ENCODE measurements around the gene GPR146.

The GPR146 gene

DNA sequence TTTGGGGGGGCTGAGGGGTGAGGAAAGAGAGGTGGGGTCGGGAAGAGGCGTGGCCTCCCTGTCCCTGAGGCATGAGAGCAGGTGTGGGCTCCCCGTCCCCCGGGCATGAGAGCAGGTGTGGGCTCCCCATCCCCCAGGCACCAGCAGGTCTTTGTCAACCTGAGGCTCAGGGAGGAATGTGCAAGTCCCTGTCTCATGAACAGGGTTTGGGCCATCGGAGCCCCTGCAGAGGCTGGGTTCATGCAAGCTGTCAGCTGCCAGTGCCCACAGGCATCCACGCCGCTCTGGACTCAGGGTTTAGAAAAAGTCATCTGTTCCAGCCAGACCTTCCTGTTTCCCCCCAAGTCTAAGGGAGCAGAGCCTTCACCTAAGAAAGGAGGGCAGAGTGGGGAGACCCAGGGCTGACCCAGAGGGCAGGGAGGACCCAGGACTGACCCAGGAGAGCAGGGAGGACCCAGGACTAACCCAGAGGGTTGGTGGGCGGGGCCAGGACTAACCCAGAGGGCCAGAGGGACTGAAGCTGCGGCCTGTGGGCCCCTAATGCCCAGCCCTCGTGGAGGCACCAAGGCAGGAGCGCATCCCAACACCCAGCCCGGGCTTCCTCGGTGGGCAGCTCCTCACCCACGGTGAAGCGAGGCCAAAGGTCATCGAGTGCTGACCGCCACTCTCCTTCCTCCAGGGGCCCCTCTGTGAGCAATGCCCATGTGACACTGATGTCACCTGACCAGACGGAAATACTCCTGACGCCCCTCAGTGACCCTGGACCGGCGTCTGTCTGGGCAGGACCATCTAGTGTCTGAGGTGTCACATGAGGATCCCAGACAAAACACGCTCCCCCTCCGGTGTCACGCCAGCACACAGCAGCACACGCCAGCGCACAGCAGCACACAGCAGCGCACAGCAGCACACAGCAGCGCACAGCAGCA is 28.9 kb upstream of the GPR146 start:
- no peak overlapping the region for H3K4me2 ChIP-seq (ENCODE audit: low read depth, low read length)
- H3K27ac ChIP-seq (ENCODE audit: low read length) = no peak overlapping the region
- H3K27me3 ChIP-seq (replicated peaks; ENCODE audit: insufficient read depth, low read length) = no peaks in the 10 kb centered on the region
- no peak overlapping the region for H3K4me3 ChIP-seq (ENCODE audit: low read length)
- H3K9me2 ChIP-seq (replicated peaks; ENCODE audit: insufficient read depth, low read length) = no peaks in the 10 kb centered on the region
- no peak overlapping the region for H2AFZ ChIP-seq (ENCODE audit: low read length)
- no peak overlapping the region for H3K9ac ChIP-seq (ENCODE audit: low read length)
- no peaks in the 10 kb centered on the region for H3K36me3 ChIP-seq (replicated peaks; ENCODE audit: insufficient read depth, low read length)
- no peaks in the 10 kb centered on the region for H4K20me1 ChIP-seq (ENCODE audit: insufficient read depth, low read length)
- TF ChIP-seq EZH2 (optimal IDR thresholded peaks at IDR 0.05; ENCODE audit: low read depth, low read length) = no peak
- no peak for TF ChIP-seq EZH2phosphoT487 (IDR thresholded peaks at IDR 0.05; ENCODE audit: low read length)
- TF ChIP-seq, protein P1, sequence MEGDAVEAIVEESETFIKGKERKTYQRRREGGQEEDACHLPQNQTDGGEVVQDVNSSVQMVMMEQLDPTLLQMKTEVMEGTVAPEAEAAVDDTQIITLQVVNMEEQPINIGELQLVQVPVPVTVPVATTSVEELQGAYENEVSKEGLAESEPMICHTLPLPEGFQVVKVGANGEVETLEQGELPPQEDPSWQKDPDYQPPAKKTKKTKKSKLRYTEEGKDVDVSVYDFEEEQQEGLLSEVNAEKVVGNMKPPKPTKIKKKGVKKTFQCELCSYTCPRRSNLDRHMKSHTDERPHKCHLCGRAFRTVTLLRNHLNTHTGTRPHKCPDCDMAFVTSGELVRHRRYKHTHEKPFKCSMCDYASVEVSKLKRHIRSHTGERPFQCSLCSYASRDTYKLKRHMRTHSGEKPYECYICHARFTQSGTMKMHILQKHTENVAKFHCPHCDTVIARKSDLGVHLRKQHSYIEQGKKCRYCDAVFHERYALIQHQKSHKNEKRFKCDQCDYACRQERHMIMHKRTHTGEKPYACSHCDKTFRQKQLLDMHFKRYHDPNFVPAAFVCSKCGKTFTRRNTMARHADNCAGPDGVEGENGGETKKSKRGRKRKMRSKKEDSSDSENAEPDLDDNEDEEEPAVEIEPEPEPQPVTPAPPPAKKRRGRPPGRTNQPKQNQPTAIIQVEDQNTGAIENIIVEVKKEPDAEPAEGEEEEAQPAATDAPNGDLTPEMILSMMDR (IDR thresholded peaks at IDR 0.05; ENCODE audit: low read length) = no peak
- no peaks in the 10 kb centered on the region for H3F3A ChIP-seq (ENCODE audit: insufficient read depth, low read length)
- no peaks in the 10 kb centered on the region for H3K4me1 ChIP-seq (ENCODE audit: low read length)
- no peaks in the 10 kb centered on the region; the same call in 1 of the 2 replicates for H3K79me2 ChIP-seq (ENCODE audit: low read length)
- no peaks in the 10 kb centered on the region for H3K9me3 ChIP-seq (replicated peaks; ENCODE audit: insufficient read depth, low read length)
- DNase-seq = no peak

DNA sequence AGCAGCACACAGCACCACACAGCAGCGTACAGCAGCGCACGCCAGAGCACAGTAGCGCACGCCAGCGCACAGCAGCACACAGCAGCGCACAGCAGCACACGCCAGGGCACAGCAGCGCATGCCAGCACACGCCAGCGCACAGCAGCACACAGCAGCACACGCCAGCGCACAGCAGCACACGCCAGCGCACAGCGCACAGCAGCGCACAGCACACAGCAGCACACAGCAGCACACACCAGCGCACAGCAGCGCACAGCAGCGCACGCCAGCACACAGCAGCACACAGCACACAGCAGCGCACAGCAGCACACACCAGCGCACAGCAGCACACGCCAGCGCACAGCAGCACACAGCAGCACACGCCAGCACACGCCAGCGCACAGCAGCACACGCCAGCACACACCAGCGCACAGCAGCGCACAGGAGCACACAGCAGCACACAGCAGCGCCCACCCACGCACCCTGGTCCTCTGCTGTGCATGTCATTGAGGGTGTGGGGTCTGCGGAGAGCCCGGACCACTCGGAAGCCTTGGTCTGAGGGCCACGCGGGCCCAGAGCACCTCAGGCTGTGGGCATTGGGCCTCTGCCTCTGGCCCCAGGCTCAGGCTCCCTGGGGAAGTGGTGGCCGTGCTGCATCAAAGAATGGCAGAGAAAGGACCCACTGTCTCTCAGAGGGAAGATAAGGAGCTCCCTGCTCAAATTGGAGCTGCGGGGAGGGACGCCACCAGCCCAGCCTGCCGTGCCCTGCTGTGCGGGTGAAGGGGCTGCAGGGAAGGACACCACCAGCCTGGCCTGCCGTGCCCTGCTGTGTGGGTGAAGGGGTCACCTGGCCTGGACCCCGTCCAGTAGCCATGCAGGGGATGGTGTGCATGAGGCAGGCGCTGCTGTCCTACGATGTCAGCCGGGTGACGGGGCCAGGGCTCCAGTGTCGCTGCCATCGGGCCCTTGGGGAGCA is 27.5 kb upstream of the GPR146 start:
- no peak for TF ChIP-seq EZH2 (optimal IDR thresholded peaks at IDR 0.05; ENCODE audit: low read depth, low read length)
- no peak for TF ChIP-seq EZH2phosphoT487 (IDR thresholded peaks at IDR 0.05; ENCODE audit: low read length)
- TF ChIP-seq, protein P1 (IDR thresholded peaks at IDR 0.05; ENCODE audit: low read length) = no peak
- no peaks in the 10 kb centered on the region for H3K36me3 ChIP-seq (replicated peaks; ENCODE audit: insufficient read depth, low read length)
- DNase-seq = no peak
- no peaks in the 10 kb centered on the region for H4K20me1 ChIP-seq (ENCODE audit: insufficient read depth, low read length)
- H3K4me3 ChIP-seq (ENCODE audit: low read length) = no peak overlapping the region
- no peak overlapping the region for H2AFZ ChIP-seq (ENCODE audit: low read length)
- H3F3A ChIP-seq (ENCODE audit: insufficient read depth, low read length) = no peaks in the 10 kb centered on the region
- H3K9me3 ChIP-seq (replicated peaks; ENCODE audit: insufficient read depth, low read length) = no peaks in the 10 kb centered on the region
- no peaks in the 10 kb centered on the region for H3K4me1 ChIP-seq (ENCODE audit: low read length)
- H3K4me2 ChIP-seq (ENCODE audit: low read depth, low read length) = no peak overlapping the region
- no peaks in the 10 kb centered on the region for H3K27me3 ChIP-seq (replicated peaks; ENCODE audit: insufficient read depth, low read length)
- H3K79me2 ChIP-seq (ENCODE audit: low read length) = peaks cover 5% of the 10 kb centered on the region
- no peak overlapping the region for H3K27ac ChIP-seq (ENCODE audit: low read length)
- no peak overlapping the region for H3K9ac ChIP-seq (ENCODE audit: low read length)
- H3K9me2 ChIP-seq (replicated peaks; ENCODE audit: insufficient read depth, low read length) = no peaks in the 10 kb centered on the region

DNA sequence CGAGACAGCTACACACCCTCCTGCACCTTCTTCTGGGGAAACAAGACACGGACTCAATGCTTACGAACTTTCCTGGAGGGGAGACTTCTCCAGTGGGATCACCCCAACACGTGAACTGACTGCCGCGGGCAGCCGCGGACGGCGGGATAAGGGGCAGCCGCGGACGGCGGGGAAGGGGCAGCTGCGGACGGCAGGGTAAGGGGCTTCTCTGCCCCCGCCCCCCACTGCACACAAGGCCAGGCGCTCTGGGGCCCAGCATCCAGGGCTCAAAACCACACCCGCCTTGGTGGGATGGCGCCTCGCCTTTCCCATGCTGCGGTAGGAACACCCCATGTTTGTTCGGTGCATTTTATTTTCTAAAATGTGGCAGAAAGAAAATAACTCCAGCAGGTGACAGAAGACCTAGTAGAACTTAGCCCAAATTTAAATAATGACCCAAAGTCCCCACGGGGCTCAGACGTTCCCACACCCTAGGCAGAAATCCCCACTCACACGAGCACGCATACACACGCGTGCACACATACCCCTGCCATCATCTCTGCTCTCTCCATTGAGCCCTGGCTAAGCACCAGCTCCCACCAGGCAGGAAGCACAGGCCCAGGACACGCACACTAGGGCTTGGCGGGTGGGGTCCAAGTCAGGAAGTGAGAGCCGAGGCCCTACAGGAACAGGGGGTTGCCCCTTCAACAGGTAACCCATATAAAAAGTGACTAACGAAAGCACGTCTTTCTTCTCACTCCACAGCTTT is 26.6 kb upstream of the GPR146 start:
- no peaks in the 10 kb centered on the region for H4K20me1 ChIP-seq (ENCODE audit: insufficient read depth, low read length)

More for the DNA sequence above, 26.6 kb upstream of the GPR146 start:
- H3F3A ChIP-seq (ENCODE audit: insufficient read depth, low read length) = no peaks in the 10 kb centered on the region
- H3K4me3 ChIP-seq (ENCODE audit: low read length) = no peak overlapping the region
- no peak overlapping the region for H3K9ac ChIP-seq (ENCODE audit: low read length)
- no peaks in the 10 kb centered on the region for H3K9me2 ChIP-seq (replicated peaks; ENCODE audit: insufficient read depth, low read length)
- no peaks in the 10 kb centered on the region for H3K36me3 ChIP-seq (replicated peaks; ENCODE audit: insufficient read depth, low read length)
- H3K9me3 ChIP-seq (replicated peaks; ENCODE audit: insufficient read depth, low read length) = no peaks in the 10 kb centered on the region
- H3K4me2 ChIP-seq (ENCODE audit: low read depth, low read length) = no peak overlapping the region
- no peak overlapping the region for H3K27ac ChIP-seq (ENCODE audit: low read length)
- H3K27me3 ChIP-seq (replicated peaks; ENCODE audit: insufficient read depth, low read length) = no peaks in the 10 kb centered on the region
- H3K79me2 ChIP-seq (ENCODE audit: low read length) = peaks cover 14% of the 10 kb centered on the region
- H2AFZ ChIP-seq (ENCODE audit: low read length) = no peak overlapping the region
- TF ChIP-seq, protein P1 (IDR thresholded peaks at IDR 0.05; ENCODE audit: low read length) = no peak
- no peak for TF ChIP-seq EZH2 (optimal IDR thresholded peaks at IDR 0.05; ENCODE audit: low read depth, low read length)
- TF ChIP-seq EZH2phosphoT487 (IDR thresholded peaks at IDR 0.05; ENCODE audit: low read length) = no peak
- H3K4me1 ChIP-seq (ENCODE audit: low read length) = no peaks in the 10 kb centered on the region
- no peak for DNase-seq

All from MM.1S (cell line).